GM23248 (cell line): ENCODE data around the gene C3AR1. TPM values are rescaled to one million over a fixed set of nuclear protein-coding genes. Genes with fewer than 3 reads are reported as not detected.

ENCODE experiments used
- DNase-seq: peaks from one replicate; pipeline ENCODE4 v3.0.0-alpha.2; 2015
- H2AFZ ChIP-seq: fragments of 200-600 bp; sonication (generic); 2 replicates; pipeline ENCODE4 v1.6.1; 2016; ENCODE audit warnings: antibody characterized with exemption
- H3F3A ChIP-seq: fragments of 200-600 bp; sonication (generic); 2 replicates; pipeline ENCODE4 v1.6.1; 2016; ENCODE audit warnings: mild to moderate bottlenecking, antibody characterized with exemption, mixed run types; ENCODE audit not compliant: insufficient read depth
- H3K27ac ChIP-seq: fragments of 200-600 bp; sonication (generic); 2 replicates; pipeline ENCODE4 v1.5.1; 2016; ENCODE audit warnings: mild to moderate bottlenecking
- H3K27me3 ChIP-seq: fragments of 200-600 bp; sonication (generic); replicated peaks from 2 replicates; pipeline ENCODE4 v1.6.1; 2016; ENCODE audit warnings: mild to moderate bottlenecking; ENCODE audit not compliant: insufficient read depth
- H3K36me3 ChIP-seq: fragments of 200-600 bp; sonication (generic); 2 replicates; pipeline ENCODE4 v1.6.1; 2016; ENCODE audit warnings: low read depth, mild to moderate bottlenecking
- H3K4me1 ChIP-seq: fragments of 200-600 bp; sonication (generic); 2 replicates; pipeline ENCODE4 v1.6.1; 2016; ENCODE audit warnings: mild to moderate bottlenecking; ENCODE audit not compliant: insufficient read depth
- H3K4me2 ChIP-seq: fragments of 200-600 bp; sonication (generic); one replicate; pipeline ENCODE4 v1.6.1; 2016; ENCODE audit warnings: mild to moderate bottlenecking; ENCODE audit not compliant: unreplicated experiment
- H3K4me3 ChIP-seq: fragments of 200-600 bp; sonication (generic); 2 replicates; pipeline ENCODE4 v1.5.1; 2016; ENCODE audit warnings: mild to moderate bottlenecking
- H3K79me2 ChIP-seq: fragments of 200-600 bp; sonication (generic); 2 replicates; pipeline ENCODE4 v1.6.1; 2016; ENCODE audit warnings: mild to moderate bottlenecking; ENCODE audit not compliant: insufficient read depth
- H3K9ac ChIP-seq: fragments of 200-600 bp; sonication (generic); 2 replicates; pipeline ENCODE4 v1.6.1; 2016; ENCODE audit warnings: mild to moderate bottlenecking
- H3K9me2 ChIP-seq: fragments of 200-600 bp; sonication (generic); 2 replicates; pipeline ENCODE4 v1.6.1; 2016; ENCODE audit warnings: mixed run types, mild to moderate bottlenecking, moderate library complexity; ENCODE audit not compliant: insufficient read depth
- H3K9me3 ChIP-seq: fragments of 200-600 bp; sonication (generic); one replicate; pipeline ENCODE4 v1.6.1; 2017; ENCODE audit warnings: low read depth
- H4K20me1 ChIP-seq: fragments of 200-600 bp; sonication (generic); 2 replicates; pipeline ENCODE4 v1.6.0; 2016; ENCODE audit not compliant: insufficient read depth
- EZH2 ChIP-seq: fragments of 200-600 bp; sonication (generic); IDR thresholded peaks from 2 replicates; pipeline ENCODE4 v1.6.1; 2018; ENCODE audit warnings: antibody characterized with exemption, mild to moderate bottlenecking; ENCODE audit not compliant: insufficient read depth, poor library complexity, severe bottlenecking
- EZH2phosphoT487 ChIP-seq: fragments of 200-600 bp; sonication (generic); IDR thresholded peaks from 2 replicates; pipeline ENCODE4 v1.6.1; 2018; ENCODE audit warnings: antibody characterized with exemption, moderate library complexity, mild to moderate bottlenecking, low read depth; ENCODE audit not compliant: insufficient read depth
- WGBS, 2 experiments: methylation state at CpG; one replicate each; pipeline ENCODE4 v1.1.6; 2015 to 2017; ENCODE audit warnings: low lambda C conversion rate in 2 of 2, low coverage in 1 of 2; ENCODE audit errors: missing lambda C conversion rate in 2 of 2; 5-methylcytosine and 5-hydroxymethylcytosine counted together
- in situ Hi-C: fragments of 300-500 bp; cut with MboI; formaldehyde crosslinking; loops from 2 replicates; pipeline ENCODE4 v1.15.0; 2020
- polyA plus RNA-seq: library from polyadenylated mRNA; unstranded; fragments of >200 nt; fragmentation: Nextera tagmentation; extraction: Ambion mirVana; gene quantifications from 2 replicates; pipeline ENCODE4 v1.2.1, GENCODE V29; 2016
- total RNA-seq: library from RNA; depleted of rRNA; stranded (reverse); fragments of >200 nt; shearing (Covaris generic); gene quantifications from 2 replicates; pipeline ENCODE4 v1.2.3, GENCODE V29; 2014

The C3AR1 gene
- total and polyA plus RNA-seq, 2 experiments from 2014 or later = 0.24 TPM; not detected in 1

- Histone ChIP-seq H3F3A (peaks cover 17% of the 10 kb centered on the region), H3K9ac (no peak overlapping the region), H2AFZ (no peak overlapping the region), H3K36me3 (no peaks in the 10 kb centered on the region), H3K4me3 (no peak overlapping the region), H3K79me2 (peaks cover 25% of the 10 kb centered on the region), H4K20me1 (no peaks in the 10 kb centered on the region), H3K27me3 (no peaks in the 10 kb centered on the region), H3K4me2 (no peak overlapping the region), H3K9me3 (no peaks in the 10 kb centered on the region), H3K9me2 (no peaks in the 10 kb centered on the region), H3K4me1 (peaks cover 17% of the 10 kb centered on the region), H3K27ac (no peak overlapping the region)
- no peak for DNase-seq
- WGBS, 2 experiments = 84 to 86% methylated on average over 3 of the region's 3 CpGs
- in situ Hi-C loops = no loop called here
- TF ChIP-seq EZH2 (no peak), EZH2phosphoT487 (no peak)
Observed at GRCh38 chr12:8030189-8030588, 36.0 kb downstream of the C3AR1 start.

DNA sequence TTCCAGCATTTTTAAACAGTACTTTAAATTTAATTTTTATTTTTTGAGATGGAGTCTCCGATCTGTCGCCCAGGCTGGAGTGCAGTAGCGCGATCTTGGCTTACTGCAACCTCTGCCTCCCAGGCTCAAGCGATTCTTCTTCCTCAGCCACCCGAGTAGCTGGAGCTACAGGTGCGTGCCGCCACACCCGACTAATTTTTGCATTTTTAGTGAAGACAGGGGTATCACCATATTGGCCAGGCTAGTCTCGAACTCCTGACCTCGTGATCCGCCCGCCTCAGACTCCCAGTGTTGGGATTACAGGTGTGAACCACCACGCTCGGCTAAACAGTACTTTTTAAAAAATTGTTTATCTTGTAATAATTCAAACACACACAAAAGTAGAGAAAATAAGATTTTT, 37.9 kb downstream of the C3AR1 start:
- DNase-seq = no peak
- H4K20me1 ChIP-seq = no peaks in the 10 kb centered on the region
- no peak overlapping the region for H3K9ac ChIP-seq
- no peaks in the 10 kb centered on the region for H3K9me3 ChIP-seq
- TF ChIP-seq EZH2phosphoT487 (no peak), EZH2 (no peak)
- H3F3A ChIP-seq = no peaks in the 10 kb centered on the region
- peaks cover 4% of the 10 kb centered on the region for H3K4me1 ChIP-seq
- WGBS, 2 experiments = 94 to 95% methylated on average over 15 of the region's 15 CpGs
- peak overlapping the region; percentile 77; the same call in 1 of the 2 replicates for H2AFZ ChIP-seq
- H3K27me3 ChIP-seq = no peaks in the 10 kb centered on the region
- in situ Hi-C loops = no loop called here
- H3K27ac ChIP-seq = no peak overlapping the region
- no peak overlapping the region for H3K4me2 ChIP-seq
- H3K4me3 ChIP-seq = no peak overlapping the region
- H3K9me2 ChIP-seq = no peaks in the 10 kb centered on the region
- H3K36me3 ChIP-seq = no peaks in the 10 kb centered on the region
- H3K79me2 ChIP-seq = peaks cover 6% of the 10 kb centered on the region

- Histone ChIP-seq H3K9me2 (no peaks in the 10 kb centered on the region), H3K36me3 (no peaks in the 10 kb centered on the region), H4K20me1 (no peaks in the 10 kb centered on the region), H3F3A (no peaks in the 10 kb centered on the region), H2AFZ (peak overlapping the region; percentile 77), H3K4me1 (peaks cover 4% of the 10 kb centered on the region), H3K27me3 (no peaks in the 10 kb centered on the region), H3K9ac (peak overlapping the region; percentile 97), H3K79me2 (peaks cover 1% of the 10 kb centered on the region), H3K27ac (no peak overlapping the region), H3K4me2 (no peak overlapping the region), H3K9me3 (no peaks in the 10 kb centered on the region), H3K4me3 (peak overlapping the region; percentile 77)
- DNase-seq = no peak
- in situ Hi-C loops = no loop called here
- 63 to 64% methylated on average over 5 of the region's 5 CpGs for WGBS, 2 experiments
- TF ChIP-seq EZH2 = no peak
- no peak for TF ChIP-seq EZH2phosphoT487
Observed at GRCh38 chr12:8027856-8028255, 38.3 kb downstream of the C3AR1 start.

DNA sequence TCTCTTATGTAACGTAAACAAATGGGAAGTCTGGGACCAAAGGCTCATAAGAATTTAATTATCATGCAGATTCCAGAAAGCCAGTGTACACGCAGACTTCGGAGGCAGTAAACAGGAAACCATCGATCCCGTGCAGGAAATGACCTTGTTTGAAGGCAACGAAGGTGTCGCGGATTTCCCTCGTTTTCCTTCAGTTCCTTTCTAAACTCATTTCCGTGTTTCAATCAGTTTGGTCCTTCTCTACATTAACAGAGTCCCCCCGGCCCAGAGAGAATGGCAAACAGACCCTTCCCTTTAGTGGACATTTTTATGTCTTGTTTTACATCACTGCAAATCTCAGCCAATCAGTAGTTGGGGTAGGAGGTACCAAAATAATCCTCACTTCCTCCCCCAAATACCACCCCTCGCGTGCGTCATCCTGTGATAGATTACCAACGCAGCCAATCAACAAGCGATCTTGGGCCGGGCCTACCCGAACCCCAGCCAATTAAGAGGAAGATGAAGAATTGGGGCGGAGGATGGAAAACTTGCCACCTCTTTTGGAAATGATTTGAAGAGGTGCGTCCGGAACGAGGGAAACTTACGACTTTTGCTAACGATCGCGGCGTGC, 39.8 kb downstream of the C3AR1 start:
- no peaks in the 10 kb centered on the region for H3K9me2 ChIP-seq
- no peak for TF ChIP-seq EZH2phosphoT487
- TF ChIP-seq EZH2 = no peak
- in situ Hi-C loops = no loop called here
- no peaks in the 10 kb centered on the region; the same call in 1 of the 2 replicates for H3K4me1 ChIP-seq
- H3K9ac ChIP-seq = peak overlapping the region; percentile 97
- H3K79me2 ChIP-seq = no peaks in the 10 kb centered on the region
- peak; percentile 99 for DNase-seq
- WGBS, 2 experiments = 1% methylated on average over 27 of the region's 27 CpGs
- no peaks in the 10 kb centered on the region for H3F3A ChIP-seq
- H3K4me2 ChIP-seq = peak overlapping the region; percentile 91
- H3K4me3 ChIP-seq = peak overlapping the region; percentile 77
- no peaks in the 10 kb centered on the region for H3K27me3 ChIP-seq
- peak overlapping the region; percentile 99 for H3K27ac ChIP-seq
- H2AFZ ChIP-seq = peak overlapping the region; percentile 90
- H4K20me1 ChIP-seq = no peaks in the 10 kb centered on the region
- H3K9me3 ChIP-seq = no peaks in the 10 kb centered on the region
- H3K36me3 ChIP-seq = no peaks in the 10 kb centered on the region
